K562 (cell line): ENCODE measurements around the gene ZNRF1. TPM values are rescaled to one million over a fixed set of nuclear protein-coding genes. Genes with fewer than 3 reads are reported as not detected.
A peak's percentile ranks its signal among the peaks of the same experiment; 100 is the strongest.

Experiments used
- ATAC-seq: fragments of 200-7000 bp; cut with Tn5 transposase; 3 replicates; pipeline ENCODE4 v1.9.1; 2020; ENCODE audit warnings: moderate library complexity
- BruUV-seq: library from RNA; stranded (reverse); fragments of 400-500 nt; replicated peaks from 2 replicates; lab custom pipeline; 2021; lab: Mats Ljungman, UMichigan
- CTCF ChIA-PET: fragments of 300-600 bp; formaldehyde crosslinking; extraction: SDS; loops from one replicate; lab custom pipeline; 2021; ENCODE audit warnings: low intra/inter-chr PET ratio; lab: Yijun Ruan, JAX
- POLR2A ChIA-PET: fragments of 300-600, 350-650 bp; sonication (Branson Sonifier 250); formaldehyde crosslinking; extraction: SDS; loops from one replicate; lab custom pipeline; 2021; ENCODE audit warnings: antibody characterized with exemption, inconsistent platforms; lab: Yijun Ruan, JAX
- DNase-seq, 4 experiments: peaks; one replicate each; pipeline versions ENCODE4 v3.0.0 to v3.0.0-alpha.2; 2011 to 2018; ENCODE audit warnings: low spot score in 3 of 4, mixed read lengths in 3 of 4; ENCODE audit errors: extremely low read depth in 1 of 4
- FAIRE-seq: peaks from 2 replicates; lab custom pipeline; 2011; peaks lifted over from hg19 to GRCh38; lab: Jason Lieb, UNC
- H2AFZ ChIP-seq: 2 replicates; pipeline ENCODE4 v1.6.0; 2011; ENCODE audit warnings: low read depth, low read length, control low read depth, inconsistent platforms
- H3K27ac ChIP-seq: fragments of 200-600 bp; 3 replicates; pipeline ENCODE4 v1.8.0; 2011; ENCODE audit warnings: low read depth, mild to moderate bottlenecking, control low read depth, inconsistent platforms, low read length, moderate library complexity, mixed read lengths; ENCODE audit errors: extremely low read depth
- H3K27me3 ChIP-seq, 2 experiments: fragments of 300-600 bp in 1 of 2; 2 replicates in 1 of 2; 3 replicates in 1 of 2; pipeline versions ENCODE4 v1.6.0 to v1.8.0; 2011; ENCODE audit warnings: inconsistent platforms in 2 of 2, low read length in 2 of 2, mild to moderate bottlenecking in 1 of 2, mixed read lengths in 1 of 2, moderate library complexity in 1 of 2; ENCODE audit not compliant: control insufficient read depth in 2 of 2, insufficient read depth in 2 of 2
- H3K36me3 ChIP-seq: fragments of 300-600 bp; 3 replicates; pipeline ENCODE4 v1.8.0; 2011; ENCODE audit warnings: mild to moderate bottlenecking, low read length, inconsistent platforms; ENCODE audit not compliant: control insufficient read depth, insufficient read depth
- H3K4me1 ChIP-seq, 2 experiments: fragments of 200-600 bp in 1 of 2; replicated peaks in 1 of 2; 2 replicates in 1 of 2; 3 replicates in 1 of 2; pipeline versions ENCODE4 v1.5.1 to v1.8.0; 2011; ENCODE audit warnings: inconsistent platforms in 2 of 2, low read length in 2 of 2, mild to moderate bottlenecking in 1 of 2, mixed read lengths in 1 of 2, moderate library complexity in 1 of 2; ENCODE audit not compliant: control insufficient read depth in 2 of 2, insufficient read depth in 2 of 2
- H3K4me2 ChIP-seq: 2 replicates; pipeline ENCODE4 v1.6.1; 2011; ENCODE audit warnings: low read length, control low read depth, inconsistent platforms, mixed read lengths; ENCODE audit not compliant: insufficient read depth
- H3K4me3 ChIP-seq: fragments of 200-600 bp; sonication (generic), shearing (Covaris generic); 2 replicates; pipeline ENCODE4 v1.5.1; 2016; ENCODE audit warnings: control low read depth, inconsistent platforms
- H3K79me2 ChIP-seq: fragments of 200-600 bp; 3 replicates; pipeline ENCODE4 v1.8.0; 2011; ENCODE audit warnings: low read length, inconsistent platforms; ENCODE audit not compliant: control insufficient read depth, insufficient read depth
- H3K9ac ChIP-seq, 2 experiments: 2 replicates each; pipeline versions ENCODE4 v1.6.0 to v1.6.1; 2011; ENCODE audit warnings: low read depth in 2 of 2, low read length in 2 of 2, control low read depth in 1 of 2, inconsistent platforms in 1 of 2, mild to moderate bottlenecking in 1 of 2, mixed read lengths in 1 of 2; ENCODE audit not compliant: insufficient read depth in 1 of 2
- H3K9me1 ChIP-seq: one replicate; pipeline ENCODE4 v1.6.0; 2011; ENCODE audit warnings: inconsistent platforms, mild to moderate bottlenecking, low read length, moderate library complexity; ENCODE audit not compliant: control insufficient read depth, insufficient read depth
- H3K9me3 ChIP-seq: replicated peaks from 2 replicates; pipeline ENCODE4 v1.5.1; 2011; ENCODE audit warnings: low read depth, low read length, inconsistent platforms; ENCODE audit not compliant: control insufficient read depth, insufficient read depth
- H4K20me1 ChIP-seq: replicated peaks from 2 replicates; pipeline ENCODE4 v1.6.1; 2011; ENCODE audit warnings: low read length, inconsistent platforms, mixed read lengths; ENCODE audit not compliant: control insufficient read depth, insufficient read depth
- EGR1 ChIP-seq: fragments of 450-650 bp; conservative IDR thresholded peaks from 2 replicates; pipeline ENCODE4 v1.6.1; 2017; ENCODE audit warnings: mild to moderate bottlenecking
- GATAD2B ChIP-seq: fragments of 450-650 bp; IDR thresholded peaks from 2 replicates; pipeline ENCODE4 v1.6.1; 2017; ENCODE audit warnings: mild to moderate bottlenecking, borderline replicate concordance
- GMEB1 ChIP-seq: fragments of 250-450 bp; sonication (Bioruptor Pico); IDR thresholded peaks from 2 replicates; pipeline ENCODE4 v1.4.0; 2020; ENCODE audit warnings: mild to moderate bottlenecking
- HNRNPH1 ChIP-seq: fragments of 200-400 bp; formaldehyde crosslinking; optimal IDR thresholded peaks from 2 replicates; pipeline ENCODE3; 2017; ENCODE audit warnings: low read depth, mild to moderate bottlenecking, low read length, moderate library complexity
- JUND ChIP-seq, 2 experiments: IDR thresholded peaks; 2 replicates in 1 of 2; 3 replicates in 1 of 2; pipeline ENCODE4 v1.6.1; 2011; ENCODE audit warnings: borderline replicate concordance in 2 of 2, low read depth in 2 of 2, low read length in 2 of 2, improper control_type of control experiment in 1 of 2, missing biosample characterization in 1 of 2, missing genetic modification characterization in 1 of 2, missing genetic modification reagents in 1 of 2
- MTA1 ChIP-seq: fragments of 450-650 bp; IDR thresholded peaks from 2 replicates; pipeline ENCODE4 v1.6.1; 2017; ENCODE audit warnings: borderline replicate concordance
- MYC ChIP-seq, 2 experiments: fragments of 250-450 bp in 1 of 2; sonication (Bioruptor Pico) in 1 of 2; IDR thresholded peaks; 2 replicates each; pipeline versions ENCODE4 v1.5.1 to v1.6.1; 2012 to 2021; ENCODE audit warnings: low read depth in 2 of 2, borderline replicate concordance in 1 of 2, improper control_type of control experiment in 1 of 2, low read length in 1 of 2, mild to moderate bottlenecking in 1 of 2, moderate library complexity in 1 of 2
- SNIP1 ChIP-seq: fragments of 450-650 bp; IDR thresholded peaks from 2 replicates; pipeline ENCODE4 v1.7.1; 2017; ENCODE audit warnings: low read depth, mild to moderate bottlenecking
- TRIM28 ChIP-seq: fragments of 450-650 bp; IDR thresholded peaks from 2 replicates; pipeline ENCODE4 v1.6.1; 2017
- YY1 ChIP-seq, 3 experiments: IDR thresholded peaks; 2 replicates each; pipeline ENCODE4 v1.6.1; 2011; ENCODE audit warnings: low read length in 2 of 3, mild to moderate bottlenecking in 2 of 3, moderate library complexity in 2 of 3, borderline replicate concordance in 1 of 3, control low read depth in 1 of 3, low read depth in 1 of 3; ENCODE audit not compliant: insufficient read depth in 3 of 3, insufficient replicate concordance in 2 of 3, control insufficient read depth in 1 of 3, insufficient read length in 1 of 3; ENCODE audit errors: extremely low read depth in 1 of 3
- ZNF224 ChIP-seq: sonication (generic); formaldehyde crosslinking; IDR thresholded peaks from 2 replicates; pipeline ENCODE4 v1.8.0; 2022; ENCODE audit warnings: mild to moderate bottlenecking, missing genetic modification reagents
- ZNF408 ChIP-seq: fragments of 250-450 bp; sonication (Bioruptor Pico); IDR thresholded peaks from 2 replicates; pipeline ENCODE4 v1.4.0; 2020; ENCODE audit warnings: low read depth, mild to moderate bottlenecking, moderate library complexity
- ZNF41 ChIP-seq: fragments of 250-450 bp; sonication (Bioruptor Pico); conservative IDR thresholded peaks from 2 replicates; pipeline ENCODE4 v1.4.0; 2020; ENCODE audit warnings: mild to moderate bottlenecking
- WGBS: fragments of 100-300 bp; shearing (Covaris generic); methylation state at CpG from one replicate; pipeline ENCODE4 v1.1.6; 2016; ENCODE audit warnings: low coverage, mixed read lengths; ENCODE audit not compliant: insufficient coverage; ENCODE audit errors: missing lambda C conversion rate; 5-methylcytosine and 5-hydroxymethylcytosine counted together
- in situ Hi-C: fragments of 300-500 bp; cut with MboI; formaldehyde crosslinking; loops from 4 replicates; pipeline ENCODE4 v1.15.0; 2018; ENCODE audit warnings: inconsistent platforms, mixed read lengths
- intact Hi-C: fragments of 100-400 bp; cut with micrococcal nuclease; formaldehyde crosslinking; loops from 2 replicates; pipeline ENCODE4 v1.14.2; 2022
- polyA plus RNA-seq, 8 experiments: library from polyadenylated mRNA; depleted of rRNA in 4 of 8; stranded (reverse) in 5 of 8; unstranded in 3 of 8; fragments of >200 nt; fragmentation: Nextera tagmentation in 2 of 8; fragmentation: Illumina TruSeq in 1 of 8; extraction: Ambion mirVana in 2 of 8; extraction: Trizol in 1 of 8; gene quantifications; 2 replicates each; pipeline versions ENCODE4 v1.2.1 to v1.2.3, GENCODE V29; 2011 to 2014; ENCODE audit warnings: inconsistent platforms in 1 of 8, missing spikeins in 1 of 8
- total RNA-seq, 7 experiments: library from RNA; depleted of rRNA in 6 of 7; stranded (reverse); fragments of >200 nt in 6 of 7; fragmentation: Illumina TruSeq in 2 of 7; extraction: Trizol in 2 of 7; gene quantifications; 2 replicates each; pipeline versions ENCODE4 v1.2.1 to v1.2.3, GENCODE V29; 2011 to 2021; ENCODE audit warnings: low replicate concordance in 1 of 7

The ZNRF1 gene
- total and polyA plus RNA-seq, 9 of the 15 experiments (the other 6 are each of a cell fraction or from before 2014, with no cell fraction given), result 9.5 to 37.7 (median 20.0) TPM

- TF ChIP-seq ZNF224 (CRISPR knock-in tag) (no peak), EGR1 (no peak), GATAD2B (no peak), SNIP1 (no peak), ZNF408 (CRISPR knock-in tag) (no peak), HNRNPH1 (no peak), ZNF41 (no peak), MTA1 (no peak), TRIM28 (no peak)
Observed at GRCh38 chr16:75010427-75010826, 11.6 kb downstream of the ZNRF1 start (continued).

- H3K9me3 ChIP-seq, result no peaks in the 10 kb centered on the region
- peak overlapping the region; percentile 0 to 54; a peak in 3 of 4 replicates for H3K9ac ChIP-seq
- H3K27me3 ChIP-seq, result no peaks in the 10 kb centered on the region
- BruUV-seq, result no TSS peak
- no peaks in the 10 kb centered on the region for H3K9me1 ChIP-seq
- peak; percentile 51 for ATAC-seq
- in situ Hi-C loops, result no loop called here
- ChIA-PET POLR2A (interaction anchor here (0.6 to 4.5 kb wide), 14 partner anchors 9 to 56 kb away, joined by 3 to 32 read pairs (median 4); partner anchors contain the start of gene WDR59), CTCF (no interaction called here)
- H3K4me1 ChIP-seq, result peaks cover 22 to 36% of the 10 kb centered on the region in 2 experiments
- peak; percentile 56 for FAIRE-seq
- no peaks in the 10 kb centered on the region for H3K36me3 ChIP-seq
- H3K79me2 ChIP-seq, result peaks cover 98% of the 10 kb centered on the region
- H3K27ac ChIP-seq, result peak overlapping the region; percentile 82
- H3K4me2 ChIP-seq, result peak overlapping the region; percentile 63
- no peak overlapping the region for H3K4me3 ChIP-seq
- peak overlapping the region; percentile 55; the same call in 1 of the 2 replicates for H2AFZ ChIP-seq
- peak in 2 of 4 experiments; percentile 43 to 63 for DNase-seq
- intact Hi-C loops, result no loop called here
- H4K20me1 ChIP-seq, result no peaks in the 10 kb centered on the region
- 3% methylated on average over 3 of the region's 3 CpGs for WGBS
- TF ChIP-seq JUND (IDR thresholded peaks at IDR 0.05; ENCODE audit: borderline replicate concordance, low read depth, low read length) (peak; percentile 45; the same call in 1 of the 2 replicates), JUND (tag; IDR thresholded peaks at IDR 0.05; ENCODE audit: borderline replicate concordance, low read depth, low read length) (0 out of 3 replicates have a peak, but pooled peaks have one; percentile 21), YY1 (IDR thresholded peaks at IDR 0.05; ENCODE audit: borderline replicate concordance in 1 of 3, control insufficient read depth in 1 of 3, extremely low read depth in 1 of 3, insufficient read depth in 3 of 3, insufficient read length in 1 of 3, insufficient replicate concordance in 2 of 3, low read depth in 1 of 3, low read length in 2 of 3) (peak in 1 of 3 experiments; percentile 32), MYC (IDR thresholded peaks at IDR 0.05; ENCODE audit: low read depth, low read length) (no peak), MYC (CRISPR knock-in tag; IDR thresholded peaks at IDR 0.05; ENCODE audit: borderline replicate concordance, low read depth) (no peak), GMEB1 (CRISPR knock-in tag) (no peak)
Observed at GRCh38 chr16:75011634-75012307, 12.9 kb downstream of the ZNRF1 start.
